ENCODE measurements around the gene PCNX2. TPM values are rescaled to one million over a fixed set of nuclear protein-coding genes. Genes with fewer than 3 reads are reported as not detected.

PCNX2 gene
- total and polyA plus RNA-seq, 2 experiments from 2014 or later, result 42.9 to 88.3 TPM

- Histone ChIP-seq H3K79me2 (replicated peaks; ENCODE audit: insufficient read depth) (no peaks in the 10 kb centered on the region), H3K4me1 (ENCODE audit: insufficient read depth) (no peaks in the 10 kb centered on the region), H3K36me3 (ENCODE audit: insufficient read depth) (no peaks in the 10 kb centered on the region), H2AFZ (no peak overlapping the region; the same call in 1 of the 2 replicates), H3F3A (replicated peaks; ENCODE audit: low read depth) (no peaks in the 10 kb centered on the region), H3K4me3 (no peak overlapping the region), H4K20me1 (replicated peaks; ENCODE audit: insufficient read depth) (no peaks in the 10 kb centered on the region), H3K27me3 (ENCODE audit: insufficient read depth) (no peaks in the 10 kb centered on the region), H3K9me2 (ENCODE audit: insufficient read depth) (no peaks in the 10 kb centered on the region), H3K4me2 (no peak overlapping the region), H3K27ac (ENCODE audit: low read depth) (no peak overlapping the region)
- Mint-ChIP-seq H3K4me3 (no peak overlapping the region), H3K4me1 (peaks cover 14% of the 10 kb centered on the region; the same call in 2 of the 3 replicates), H3K27ac (peak overlapping the region; percentile 7; the same call in 1 of the 2 replicates), H3K9me3 (0 out of 3 replicates have a peak, but pooled peaks cover 4% of the 10 kb centered on the region), H3K36me3 (ENCODE audit: low read depth) (no peaks in the 10 kb centered on the region), H3K27me3 (ENCODE audit: insufficient read depth, low read depth, poor library complexity) (no peaks in the 10 kb centered on the region)
- DNase-seq (ENCODE audit: low spot score) (no peak), ATAC-seq (no peak)
- TF ChIP-seq, protein P1, sequence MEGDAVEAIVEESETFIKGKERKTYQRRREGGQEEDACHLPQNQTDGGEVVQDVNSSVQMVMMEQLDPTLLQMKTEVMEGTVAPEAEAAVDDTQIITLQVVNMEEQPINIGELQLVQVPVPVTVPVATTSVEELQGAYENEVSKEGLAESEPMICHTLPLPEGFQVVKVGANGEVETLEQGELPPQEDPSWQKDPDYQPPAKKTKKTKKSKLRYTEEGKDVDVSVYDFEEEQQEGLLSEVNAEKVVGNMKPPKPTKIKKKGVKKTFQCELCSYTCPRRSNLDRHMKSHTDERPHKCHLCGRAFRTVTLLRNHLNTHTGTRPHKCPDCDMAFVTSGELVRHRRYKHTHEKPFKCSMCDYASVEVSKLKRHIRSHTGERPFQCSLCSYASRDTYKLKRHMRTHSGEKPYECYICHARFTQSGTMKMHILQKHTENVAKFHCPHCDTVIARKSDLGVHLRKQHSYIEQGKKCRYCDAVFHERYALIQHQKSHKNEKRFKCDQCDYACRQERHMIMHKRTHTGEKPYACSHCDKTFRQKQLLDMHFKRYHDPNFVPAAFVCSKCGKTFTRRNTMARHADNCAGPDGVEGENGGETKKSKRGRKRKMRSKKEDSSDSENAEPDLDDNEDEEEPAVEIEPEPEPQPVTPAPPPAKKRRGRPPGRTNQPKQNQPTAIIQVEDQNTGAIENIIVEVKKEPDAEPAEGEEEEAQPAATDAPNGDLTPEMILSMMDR (conservative IDR thresholded peaks at IDR 0.05; ENCODE audit: low read depth in 2 of 2), result no peak
- no peak for TF ChIP-seq EZH2 (IDR thresholded peaks at IDR 0.05; ENCODE audit: low read depth, unreplicated experiment)
- TF ChIP-seq ZNF462 (CRISPR knock-in tag; IDR thresholded peaks at IDR 0.05), result no peak
- no peak for TF ChIP-seq ZNF114 (CRISPR knock-in tag; IDR thresholded peaks at IDR 0.05)
- TF ChIP-seq JUNB (IDR thresholded peaks at IDR 0.05; ENCODE audit: unreplicated experiment), result no peak
- no peak for TF ChIP-seq POLR2AphosphoS5 (IDR thresholded peaks at IDR 0.05; ENCODE audit: low read depth)
- TF ChIP-seq, protein P2, sequence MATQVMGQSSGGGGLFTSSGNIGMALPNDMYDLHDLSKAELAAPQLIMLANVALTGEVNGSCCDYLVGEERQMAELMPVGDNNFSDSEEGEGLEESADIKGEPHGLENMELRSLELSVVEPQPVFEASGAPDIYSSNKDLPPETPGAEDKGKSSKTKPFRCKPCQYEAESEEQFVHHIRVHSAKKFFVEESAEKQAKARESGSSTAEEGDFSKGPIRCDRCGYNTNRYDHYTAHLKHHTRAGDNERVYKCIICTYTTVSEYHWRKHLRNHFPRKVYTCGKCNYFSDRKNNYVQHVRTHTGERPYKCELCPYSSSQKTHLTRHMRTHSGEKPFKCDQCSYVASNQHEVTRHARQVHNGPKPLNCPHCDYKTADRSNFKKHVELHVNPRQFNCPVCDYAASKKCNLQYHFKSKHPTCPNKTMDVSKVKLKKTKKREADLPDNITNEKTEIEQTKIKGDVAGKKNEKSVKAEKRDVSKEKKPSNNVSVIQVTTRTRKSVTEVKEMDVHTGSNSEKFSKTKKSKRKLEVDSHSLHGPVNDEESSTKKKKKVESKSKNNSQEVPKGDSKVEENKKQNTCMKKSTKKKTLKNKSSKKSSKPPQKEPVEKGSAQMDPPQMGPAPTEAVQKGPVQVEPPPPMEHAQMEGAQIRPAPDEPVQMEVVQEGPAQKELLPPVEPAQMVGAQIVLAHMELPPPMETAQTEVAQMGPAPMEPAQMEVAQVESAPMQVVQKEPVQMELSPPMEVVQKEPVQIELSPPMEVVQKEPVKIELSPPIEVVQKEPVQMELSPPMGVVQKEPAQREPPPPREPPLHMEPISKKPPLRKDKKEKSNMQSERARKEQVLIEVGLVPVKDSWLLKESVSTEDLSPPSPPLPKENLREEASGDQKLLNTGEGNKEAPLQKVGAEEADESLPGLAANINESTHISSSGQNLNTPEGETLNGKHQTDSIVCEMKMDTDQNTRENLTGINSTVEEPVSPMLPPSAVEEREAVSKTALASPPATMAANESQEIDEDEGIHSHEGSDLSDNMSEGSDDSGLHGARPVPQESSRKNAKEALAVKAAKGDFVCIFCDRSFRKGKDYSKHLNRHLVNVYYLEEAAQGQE (IDR thresholded peaks at IDR 0.05; ENCODE audit: unreplicated experiment), result no peak
- TF ChIP-seq, protein P3, sequence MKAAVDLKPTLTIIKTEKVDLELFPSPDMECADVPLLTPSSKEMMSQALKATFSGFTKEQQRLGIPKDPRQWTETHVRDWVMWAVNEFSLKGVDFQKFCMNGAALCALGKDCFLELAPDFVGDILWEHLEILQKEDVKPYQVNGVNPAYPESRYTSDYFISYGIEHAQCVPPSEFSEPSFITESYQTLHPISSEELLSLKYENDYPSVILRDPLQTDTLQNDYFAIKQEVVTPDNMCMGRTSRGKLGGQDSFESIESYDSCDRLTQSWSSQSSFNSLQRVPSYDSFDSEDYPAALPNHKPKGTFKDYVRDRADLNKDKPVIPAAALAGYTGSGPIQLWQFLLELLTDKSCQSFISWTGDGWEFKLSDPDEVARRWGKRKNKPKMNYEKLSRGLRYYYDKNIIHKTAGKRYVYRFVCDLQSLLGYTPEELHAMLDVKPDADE (IDR thresholded peaks at IDR 0.05), result no peak
- no peak for TF ChIP-seq EZH2phosphoT487 (IDR thresholded peaks at IDR 0.05; ENCODE audit: unreplicated experiment)
- TF ChIP-seq NANOG (IDR thresholded peaks at IDR 0.05; ENCODE audit: borderline replicate concordance), result no peak
- TF ChIP-seq ZNF331 (CRISPR knock-in tag; IDR thresholded peaks at IDR 0.05; ENCODE audit: low read depth), result no peak
- no peak for TF ChIP-seq STAT1 (IDR thresholded peaks at IDR 0.05; ENCODE audit: unreplicated experiment)
Measured at GRCh38 chr1:233313434-233314155, 18.1 kb upstream of the PCNX2 start.
